Suprapubic skin (tissue), 4 donors: ENCODE results near the gene GALK2. TPM values are rescaled to one million over a fixed set of nuclear protein-coding genes. Genes with fewer than 3 reads are reported as not detected.

Experiments
- DNase-seq, 2 donors: peaks; one replicate each; pipeline ENCODE4 v3.0.0-alpha.2; 2019; ENCODE audit warnings: low spot score in 2 of 2
- H3K27ac ChIP-seq: fragments of 200-600 bp; sonication (generic); one replicate; pipeline ENCODE4 v1.5.1; 2019
- H3K27me3 ChIP-seq: fragments of 200-600 bp; sonication (generic); one replicate; pipeline ENCODE4 v1.5.1; 2019
- H3K36me3 ChIP-seq: fragments of 200-600 bp; sonication (generic); one replicate; pipeline ENCODE4 v1.5.1; 2019
- H3K4me1 ChIP-seq: fragments of 200-600 bp; sonication (generic); one replicate; pipeline ENCODE4 v1.5.1; 2019
- H3K4me3 ChIP-seq: fragments of 200-600 bp; sonication (generic); one replicate; pipeline ENCODE4 v1.5.1; 2019; ENCODE audit warnings: mild to moderate bottlenecking
- H3K9me3 ChIP-seq: fragments of 200-600 bp; sonication (generic); one replicate; pipeline ENCODE4 v1.5.1; 2019
- EP300 ChIP-seq: sonication (generic); formaldehyde crosslinking; IDR thresholded peaks from one replicate; pipeline ENCODE4 v1.6.1; 2017; ENCODE audit warnings: antibody characterized with exemption
- POLR2A ChIP-seq, 2 donors: fragments of 450-650 bp; IDR thresholded peaks; one replicate each; pipeline ENCODE4 v1.6.1; 2017; ENCODE audit warnings: antibody characterized with exemption in 2 of 2, mild to moderate bottlenecking in 2 of 2, moderate library complexity in 2 of 2
- POLR2AphosphoS5 ChIP-seq, 3 donors: sonication (generic); formaldehyde crosslinking; IDR thresholded peaks; one replicate each; pipeline ENCODE4 v1.6.1; 2017; ENCODE audit warnings: antibody characterized with exemption in 3 of 3
- WGBS: methylation state at CpG from one replicate; pipeline ENCODE4 v1.1.5; 2018; 5-methylcytosine and 5-hydroxymethylcytosine counted together
- total RNA-seq, 4 donors: library from RNA; depleted of rRNA; stranded (reverse); fragments of >200 nt; gene quantifications; one replicate each; pipeline ENCODE4 v1.1.0, GENCODE V29; 2016
- TF ChIP-seq, protein P1 (sequence below), 2 donors: fragments of 200-600 bp in 1 of 2; fragments of 450-650 bp in 1 of 2; sonication (generic) in 1 of 2; IDR thresholded peaks; one replicate each; pipeline ENCODE4 v1.5.1; 2016 to 2019; ENCODE audit warnings: antibody characterized with exemption in 2 of 2, mild to moderate bottlenecking in 1 of 2, moderate library complexity in 1 of 2

Gene GALK2
- total RNA-seq, 4 donors from 2014 or later = 23.3 to 35.2 (median 33.8) TPM

GRCh38 chr15:49379996-49380395 is 209.9 kb downstream of the GALK2 start:
- Histone ChIP-seq H3K4me3 (no peak overlapping the region), H3K36me3 (no peaks in the 10 kb centered on the region)

GRCh38 chr15:49380912-49381311 is 210.9 kb downstream of the GALK2 start:
- 69% methylated on average over 5 of the region's 5 CpGs for WGBS

More at GRCh38 chr15:49379996-49380395, 209.9 kb downstream of the GALK2 start:
- no peaks in the 10 kb centered on the region for H3K4me1 ChIP-seq
- H3K27ac ChIP-seq = no peak overlapping the region
- no peak for DNase-seq
- H3K9me3 ChIP-seq = no peaks in the 10 kb centered on the region
- TF ChIP-seq, protein P1, sequence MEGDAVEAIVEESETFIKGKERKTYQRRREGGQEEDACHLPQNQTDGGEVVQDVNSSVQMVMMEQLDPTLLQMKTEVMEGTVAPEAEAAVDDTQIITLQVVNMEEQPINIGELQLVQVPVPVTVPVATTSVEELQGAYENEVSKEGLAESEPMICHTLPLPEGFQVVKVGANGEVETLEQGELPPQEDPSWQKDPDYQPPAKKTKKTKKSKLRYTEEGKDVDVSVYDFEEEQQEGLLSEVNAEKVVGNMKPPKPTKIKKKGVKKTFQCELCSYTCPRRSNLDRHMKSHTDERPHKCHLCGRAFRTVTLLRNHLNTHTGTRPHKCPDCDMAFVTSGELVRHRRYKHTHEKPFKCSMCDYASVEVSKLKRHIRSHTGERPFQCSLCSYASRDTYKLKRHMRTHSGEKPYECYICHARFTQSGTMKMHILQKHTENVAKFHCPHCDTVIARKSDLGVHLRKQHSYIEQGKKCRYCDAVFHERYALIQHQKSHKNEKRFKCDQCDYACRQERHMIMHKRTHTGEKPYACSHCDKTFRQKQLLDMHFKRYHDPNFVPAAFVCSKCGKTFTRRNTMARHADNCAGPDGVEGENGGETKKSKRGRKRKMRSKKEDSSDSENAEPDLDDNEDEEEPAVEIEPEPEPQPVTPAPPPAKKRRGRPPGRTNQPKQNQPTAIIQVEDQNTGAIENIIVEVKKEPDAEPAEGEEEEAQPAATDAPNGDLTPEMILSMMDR (IDR thresholded peaks at IDR 0.05) = no peak
- TF ChIP-seq POLR2AphosphoS5 (IDR thresholded peaks at IDR 0.05) (no peak), EP300 (no peak), POLR2A (IDR thresholded peaks at IDR 0.05) (no peak)
- H3K27me3 ChIP-seq = no peaks in the 10 kb centered on the region
- 79% methylated on average over 2 of the region's 4 CpGs for WGBS

More at GRCh38 chr15:49380912-49381311, 210.9 kb downstream of the GALK2 start:
- no peaks in the 10 kb centered on the region for H3K9me3 ChIP-seq
- H3K4me1 ChIP-seq = no peaks in the 10 kb centered on the region
- no peaks in the 10 kb centered on the region for H3K36me3 ChIP-seq
- no peak overlapping the region for H3K27ac ChIP-seq
- TF ChIP-seq EP300 = no peak
- no peak for TF ChIP-seq POLR2AphosphoS5 (IDR thresholded peaks at IDR 0.05)
- TF ChIP-seq, protein P1 (IDR thresholded peaks at IDR 0.05) = no peak
- no peak for TF ChIP-seq POLR2A (IDR thresholded peaks at IDR 0.05)
- no peak for DNase-seq
- H3K4me3 ChIP-seq = no peak overlapping the region
- H3K27me3 ChIP-seq = no peaks in the 10 kb centered on the region

Other genes with a start within 250 kb of the GALK2 start
- gene SHC4, start 206.3 kb upstream of the GALK2 start, total RNA-seq = 1 to 10 TPM; 1.4 to 2.5 (median 1.6) TPM
- gene SECISBP2L, start 123.8 kb upstream of the GALK2 start, total RNA-seq = 10 to 100 TPM; 21.8 to 58.6 (median 38.7) TPM
- gene COPS2, start 14.6 kb upstream of the GALK2 start, total RNA-seq = 10 to 100 TPM; 39.6 to 55.1 (median 47.7) TPM